Large intestine (tissue), 3 donors: ENCODE data around the gene FIG4. TPM values are rescaled to one million over a fixed set of nuclear protein-coding genes. Genes with fewer than 3 reads are reported as not detected.
"Not testable (repeated sequence)": the region's sequence is repeated elsewhere in the genome, so short reads cannot be mapped to it uniquely, and the experiment has no call there.

ENCODE experiments used
- DNase-seq, 2 donors: peaks; one replicate each; pipeline versions ENCODE4 v3.0.0 to v3.0.0-alpha.2; 2013
- H3K27ac ChIP-seq: one replicate; pipeline ENCODE4 v1.5.1; 2013; ENCODE audit warnings: low read length
- H3K27me3 ChIP-seq: 2 replicates; pipeline ENCODE4 v1.6.1; 2013; ENCODE audit warnings: low read length; ENCODE audit not compliant: control insufficient read depth, insufficient read depth
- H3K36me3 ChIP-seq: 2 replicates; pipeline ENCODE4 v1.6.1; 2013; ENCODE audit warnings: low read length; ENCODE audit not compliant: control insufficient read depth, insufficient read depth
- H3K4me1 ChIP-seq: one replicate; pipeline ENCODE4 v1.6.1; 2013; ENCODE audit warnings: low read length; ENCODE audit not compliant: control insufficient read depth, insufficient read depth
- H3K4me3 ChIP-seq: one replicate; pipeline ENCODE4 v1.5.1; 2013; ENCODE audit warnings: low read length
- H3K9me3 ChIP-seq: one replicate; pipeline ENCODE4 v1.6.1; 2013; ENCODE audit warnings: mild to moderate bottlenecking, low read depth, low read length, moderate library complexity; ENCODE audit not compliant: control insufficient read depth
- WGBS: methylation state at CpG from one replicate; pipeline ENCODE4 v1.1.5; 2013; ENCODE audit warnings: low lambda C conversion rate; ENCODE audit not compliant: insufficient coverage; 5-methylcytosine and 5-hydroxymethylcytosine counted together
- polyA plus RNA-seq: library from polyadenylated mRNA; unstranded; fragments of 120-200 nt; gene quantifications from one replicate; pipeline ENCODE4 v1.2.1, GENCODE V29; 2013

The FIG4 gene
- polyA plus RNA-seq, 1 donor, result 15.1 TPM

- H3K36me3 ChIP-seq, result no peaks in the 10 kb centered on the region
- H3K4me3 ChIP-seq, result no peak overlapping the region
- DNase-seq, result peak; percentile 50 to 70
- no peaks in the 10 kb centered on the region for H3K4me1 ChIP-seq
- peaks cover 2% of the 10 kb centered on the region for H3K27me3 ChIP-seq
- H3K27ac ChIP-seq, result no peak overlapping the region
- no peaks in the 10 kb centered on the region for H3K9me3 ChIP-seq
- no CpG with 5 or more reads among the region's 7 CpGs for WGBS
Measured at GRCh38 chr6:109867009-109867969, 176.2 kb downstream of the FIG4 start.

DNA sequence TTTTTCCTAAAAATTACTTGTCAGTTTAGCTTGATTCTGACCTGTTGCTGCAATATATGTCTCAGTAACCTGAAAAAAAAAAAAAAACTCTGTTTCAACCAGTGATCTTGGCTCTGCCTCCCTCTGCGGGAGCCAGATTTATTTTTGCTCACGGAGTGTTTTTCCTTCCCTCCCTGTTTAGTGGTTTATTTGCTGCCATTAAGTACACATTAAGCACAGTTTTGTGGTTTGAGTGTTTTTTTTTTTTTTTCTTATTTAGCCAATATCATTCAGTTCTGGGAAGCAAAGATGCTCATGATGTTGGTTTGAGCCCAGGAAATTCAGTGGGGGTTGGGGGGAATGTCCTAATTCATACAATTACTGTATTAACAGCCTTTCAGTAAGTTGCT lies 176.9 kb downstream of the FIG4 start:
- H3K27ac ChIP-seq, result no peak overlapping the region
- DNase-seq, result no peak
- no peak overlapping the region for H3K4me3 ChIP-seq

DNA sequence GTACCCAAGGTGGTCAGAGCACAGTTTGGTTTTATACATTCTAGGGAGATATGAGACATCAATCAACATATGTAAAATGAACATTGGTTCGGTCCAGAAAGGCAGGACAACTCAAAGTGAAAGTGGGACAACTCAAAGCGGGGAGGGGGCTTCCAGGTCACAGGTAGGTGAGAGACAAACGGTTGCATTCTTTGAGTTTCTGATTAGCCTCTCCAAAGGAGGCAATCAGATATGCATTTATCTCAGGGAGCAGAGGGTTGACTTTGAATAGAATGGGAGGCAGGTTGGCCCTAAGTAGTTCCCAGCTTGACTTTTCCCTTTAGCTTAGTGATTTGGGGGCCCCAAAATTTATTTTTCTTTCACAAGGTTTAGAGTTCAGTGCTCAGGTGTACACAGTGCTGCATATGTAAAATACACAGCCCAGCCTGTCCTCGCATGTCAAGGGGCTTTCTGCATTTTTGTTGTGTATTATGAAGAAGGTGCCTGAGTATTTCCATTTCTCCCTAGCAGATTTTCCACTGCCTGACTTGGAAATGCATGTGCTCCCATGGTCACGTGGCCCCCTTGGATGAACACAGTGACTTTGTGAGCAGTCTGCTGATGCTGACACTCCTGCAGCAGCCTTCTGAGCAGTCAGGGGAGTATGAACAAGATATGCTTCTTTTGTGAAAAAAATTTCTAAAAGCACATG lies 178.4 kb downstream of the FIG4 start:
- not testable (repeated sequence) for H3K4me1 ChIP-seq, H3K27ac ChIP-seq, DNase-seq, H3K36me3 ChIP-seq, H3K4me3 ChIP-seq, H3K27me3 ChIP-seq, H3K9me3 ChIP-seq
- WGBS, result 40% methylated on average over 1 of the region's 5 CpGs

More for the DNA sequence above, 176.9 kb downstream of the FIG4 start:
- Histone ChIP-seq H3K36me3 (no peaks in the 10 kb centered on the region), H3K4me1 (no peaks in the 10 kb centered on the region), H3K27me3 (peaks cover 2% of the 10 kb centered on the region), H3K9me3 (no peaks in the 10 kb centered on the region)
- 57% methylated on average over 1 of the region's 2 CpGs for WGBS

- Histone ChIP-seq H3K4me1 (no peaks in the 10 kb centered on the region), H3K4me3 (no peak overlapping the region), H3K27ac (no peak overlapping the region), H3K27me3 (peaks cover 2% of the 10 kb centered on the region), H3K9me3 (no peaks in the 10 kb centered on the region), H3K36me3 (no peaks in the 10 kb centered on the region)
- no peak for DNase-seq
- no CpG with 5 or more reads among the region's 5 CpGs for WGBS
Measured at GRCh38 chr6:109870089-109870410, 179.0 kb downstream of the FIG4 start.

- no CpG with 5 or more reads among the region's 1 CpG for WGBS
- no peak for DNase-seq
- H3K36me3 ChIP-seq, result no peaks in the 10 kb centered on the region
- H3K27ac ChIP-seq, result no peak overlapping the region
- H3K9me3 ChIP-seq, result no peaks in the 10 kb centered on the region
- no peak overlapping the region for H3K4me3 ChIP-seq
- peaks cover 2% of the 10 kb centered on the region for H3K27me3 ChIP-seq
- H3K4me1 ChIP-seq, result no peaks in the 10 kb centered on the region
Measured at GRCh38 chr6:109872549-109872948, 181.5 kb downstream of the FIG4 start.

GRCh38 chr6:109872968-109873545 lies 182.0 kb downstream of the FIG4 start:
- no CpG with 5 or more reads among the region's 4 CpGs for WGBS
- no peaks in the 10 kb centered on the region for H3K36me3 ChIP-seq

DNA sequence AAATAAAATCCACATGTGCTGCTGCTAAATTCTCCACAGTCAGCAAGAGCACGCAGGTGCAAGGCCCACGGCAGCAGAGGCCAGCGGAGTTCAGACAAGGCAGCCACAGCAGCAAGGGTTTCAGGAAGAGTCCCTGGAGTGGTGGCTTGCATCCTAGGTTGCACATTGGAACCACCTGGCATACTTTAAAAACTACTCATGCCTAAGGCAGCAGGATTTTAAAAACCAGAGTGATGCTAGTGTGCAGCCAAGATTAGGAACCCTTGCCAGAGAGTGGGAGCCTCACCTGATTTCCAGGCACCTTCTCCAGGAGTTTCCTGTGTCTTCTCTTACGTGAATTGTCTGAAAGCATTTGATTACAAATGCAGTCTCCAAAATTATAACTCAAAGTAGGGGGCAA lies 183.0 kb downstream of the FIG4 start:
- no peaks in the 10 kb centered on the region for H3K4me1 ChIP-seq
- no peak for DNase-seq
- H3K27me3 ChIP-seq, result peaks cover 2% of the 10 kb centered on the region
- no CpG with 5 or more reads among the region's 4 CpGs for WGBS
- H3K4me3 ChIP-seq, result no peak overlapping the region
- no peaks in the 10 kb centered on the region for H3K9me3 ChIP-seq
- H3K27ac ChIP-seq, result no peak overlapping the region
- no peaks in the 10 kb centered on the region for H3K36me3 ChIP-seq

More at GRCh38 chr6:109872968-109873545, 182.0 kb downstream of the FIG4 start:
- Histone ChIP-seq H3K4me1 (no peaks in the 10 kb centered on the region), H3K9me3 (no peaks in the 10 kb centered on the region), H3K27ac (no peak overlapping the region), H3K4me3 (no peak overlapping the region), H3K27me3 (peaks cover 2% of the 10 kb centered on the region)
- DNase-seq, result no peak

DNA sequence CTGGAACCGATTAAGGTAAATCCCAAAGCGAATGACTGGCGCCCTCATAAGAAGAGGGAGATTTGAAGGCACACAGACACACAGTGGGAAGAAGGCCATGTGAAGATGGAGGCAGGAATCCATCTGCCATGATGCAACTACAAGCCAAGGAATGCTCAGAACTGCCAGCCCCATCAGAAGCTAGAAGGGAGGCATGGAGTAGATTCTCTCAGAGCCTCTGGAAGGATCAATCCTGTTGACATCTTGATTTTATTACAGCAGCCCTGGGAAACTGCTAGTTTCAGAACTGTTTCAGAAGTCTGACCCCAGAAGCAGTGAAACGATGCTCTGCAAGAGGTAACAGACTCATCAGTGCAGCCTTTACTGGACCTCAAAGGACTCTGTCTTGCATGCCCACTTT lies 183.5 kb downstream of the FIG4 start:
- no peak for DNase-seq
- Histone ChIP-seq H3K27ac (no peak overlapping the region), H3K4me1 (no peaks in the 10 kb centered on the region), H3K27me3 (peaks cover 2% of the 10 kb centered on the region), H3K9me3 (no peaks in the 10 kb centered on the region), H3K36me3 (no peaks in the 10 kb centered on the region), H3K4me3 (no peak overlapping the region)
- no CpG with 5 or more reads among the region's 4 CpGs for WGBS
